Stimulated activated CD4-positive, alpha-beta T cell treated with anti-CD3 and anti-CD28 coated beads, Interleukin-1b, Interleukin-23, amount 100 ng/mL, for 1 hour (primary cell): Measurements from ENCODE around the gene CSTB.

ENCODE experiments used
- DNase-seq, 2 donors: peaks; one replicate each; pipeline ENCODE4 v3.0.0-alpha.2; 2020; ENCODE audit warnings: low read depth in 2 of 2

Gene CSTB

GRCh38 chr21:43750339-43751033, 25.6 kb downstream of the CSTB start:
- DNase-seq, result no peak

- no peak for DNase-seq
Observed at GRCh38 chr21:43749651-43750262, 26.4 kb downstream of the CSTB start.

GRCh38 chr21:43748622-43749021, 27.5 kb downstream of the CSTB start:
- DNase-seq, result no peak

- no peak for DNase-seq
Observed at GRCh38 chr21:43745772-43746517, 30.2 kb downstream of the CSTB start.

GRCh38 chr21:43744725-43745124, 31.4 kb downstream of the CSTB start:
- DNase-seq, result no peak

GRCh38 chr21:43743947-43744346, 32.2 kb downstream of the CSTB start:
- DNase-seq, result no peak

GRCh38 chr21:43741423-43742096, 34.5 kb downstream of the CSTB start:
- no peak for DNase-seq

GRCh38 chr21:43740497-43741156, 35.5 kb downstream of the CSTB start:
- DNase-seq, result no peak

- no peak for DNase-seq
Observed at GRCh38 chr21:43739621-43740435, 36.3 kb downstream of the CSTB start.

GRCh38 chr21:43737158-43737950, 38.8 kb downstream of the CSTB start:
- DNase-seq, result no peak

GRCh38 chr21:43736224-43736883, 39.8 kb downstream of the CSTB start:
- no peak for DNase-seq

GRCh38 chr21:43735236-43736091, 40.6 kb downstream of the CSTB start:
- no peak for DNase-seq

- DNase-seq, result no peak
Observed at GRCh38 chr21:43734928-43735229, 41.2 kb downstream of the CSTB start.

GRCh38 chr21:43734131-43734927, 41.8 kb downstream of the CSTB start:
- no peak for DNase-seq

GRCh38 chr21:43733529-43734071, 42.5 kb downstream of the CSTB start:
- DNase-seq, result no peak

- DNase-seq, result no peak
Observed at GRCh38 chr21:43733060-43733459, 43.0 kb downstream of the CSTB start.

GRCh38 chr21:43731891-43732711, 44.0 kb downstream of the CSTB start:
- no peak for DNase-seq
